WTC11 (cell line): ENCODE results near the gene MAN2B1. TPM values are rescaled to one million over a fixed set of nuclear protein-coding genes. Genes with fewer than 3 reads are reported as not detected.

Experiments
- ATF1 ChIP-seq: sonication (generic); formaldehyde crosslinking; IDR thresholded peaks from 2 replicates; pipeline ENCODE4 v1.8.1; 2023; ENCODE audit warnings: mild to moderate bottlenecking, moderate library complexity, missing genetic modification reagents
- E2F4 ChIP-seq: sonication (generic); formaldehyde crosslinking; IDR thresholded peaks from 2 replicates; pipeline ENCODE4 v1.8.1; 2022; ENCODE audit warnings: low read depth, mild to moderate bottlenecking, moderate library complexity, missing genetic modification reagents, borderline replicate concordance
- EMX1 ChIP-seq: fragments of 250-450 bp; sonication (Bioruptor Pico); IDR thresholded peaks from 2 replicates; pipeline ENCODE4 v1.8.0; 2021; ENCODE audit warnings: mild to moderate bottlenecking
- FOXJ3 ChIP-seq: sonication (generic); formaldehyde crosslinking; IDR thresholded peaks from 2 replicates; pipeline ENCODE4 v1.9.0; 2021; ENCODE audit warnings: missing genetic modification reagents, mild to moderate bottlenecking, borderline replicate concordance
- FOXP4 ChIP-seq: sonication (generic); formaldehyde crosslinking; IDR thresholded peaks from 2 replicates; pipeline ENCODE4 v1.8.0; 2022; ENCODE audit warnings: mild to moderate bottlenecking, missing genetic modification reagents
- HMGA2 ChIP-seq: fragments of 250-450 bp; sonication (Bioruptor Pico); IDR thresholded peaks from 2 replicates; pipeline ENCODE4 v1.4.0; 2021; ENCODE audit warnings: mild to moderate bottlenecking, moderate library complexity
- IRF2 ChIP-seq: sonication (generic); formaldehyde crosslinking; IDR thresholded peaks from 2 replicates; pipeline ENCODE4 v1.8.0; 2022; ENCODE audit warnings: low read depth, missing genetic modification reagents, borderline replicate concordance
- JAZF1 ChIP-seq: fragments of 250-450 bp; sonication (Bioruptor Pico); IDR thresholded peaks from 2 replicates; pipeline ENCODE4 v1.9.0; 2021; ENCODE audit warnings: moderate library complexity, mild to moderate bottlenecking, inconsistent platforms
- JUN ChIP-seq: sonication (generic); formaldehyde crosslinking; IDR thresholded peaks from 2 replicates; pipeline ENCODE4 v1.8.0; 2023; ENCODE audit warnings: mild to moderate bottlenecking, missing genetic modification reagents
- MYBL2 ChIP-seq: sonication (generic); formaldehyde crosslinking; IDR thresholded peaks from 2 replicates; pipeline ENCODE4 v1.8.1; 2023; ENCODE audit warnings: mild to moderate bottlenecking, moderate library complexity, missing genetic modification reagents
- NFE2L1 ChIP-seq: sonication (generic); formaldehyde crosslinking; IDR thresholded peaks from 2 replicates; pipeline ENCODE4 v1.8.1; 2023; ENCODE audit warnings: missing genetic modification reagents
- NFYB ChIP-seq: sonication (generic); formaldehyde crosslinking; conservative IDR thresholded peaks from 2 replicates; pipeline ENCODE4 v1.8.0; 2022; ENCODE audit warnings: low read depth, missing genetic modification reagents
- NR1H2 ChIP-seq: sonication (generic); formaldehyde crosslinking; IDR thresholded peaks from 2 replicates; pipeline ENCODE4 v1.9.0; 2021; ENCODE audit warnings: mild to moderate bottlenecking, moderate library complexity, missing genetic modification reagents
- NR2C2 ChIP-seq: sonication (generic); formaldehyde crosslinking; IDR thresholded peaks from 2 replicates; pipeline ENCODE4 v1.8.0; 2022; ENCODE audit warnings: mild to moderate bottlenecking, missing genetic modification reagents
- NR3C1 ChIP-seq: sonication (generic); formaldehyde crosslinking; conservative IDR thresholded peaks from 2 replicates; pipeline ENCODE4 v1.8.1; 2023; ENCODE audit warnings: low read depth, mild to moderate bottlenecking, missing genetic modification reagents
- SOX15 ChIP-seq: fragments of 250-450 bp; sonication (Bioruptor Pico); IDR thresholded peaks from 2 replicates; pipeline ENCODE4 v1.9.0; 2021; ENCODE audit warnings: mild to moderate bottlenecking
- TCF7 ChIP-seq: sonication (generic); formaldehyde crosslinking; IDR thresholded peaks from 2 replicates; pipeline ENCODE4 v1.8.0; 2022; ENCODE audit warnings: mild to moderate bottlenecking, low read depth, missing genetic modification reagents, moderate library complexity
- ZMAT4 ChIP-seq: fragments of 250-450 bp; sonication (Bioruptor Pico); IDR thresholded peaks from 2 replicates; pipeline ENCODE4 v1.9.0; 2021; ENCODE audit warnings: mild to moderate bottlenecking
- ZNF138 ChIP-seq: sonication (generic); formaldehyde crosslinking; conservative IDR thresholded peaks from 2 replicates; pipeline ENCODE4 v1.8.1; 2022; ENCODE audit warnings: mild to moderate bottlenecking, moderate library complexity, missing genetic modification reagents
- ZNF232 ChIP-seq: sonication (generic); formaldehyde crosslinking; IDR thresholded peaks from 2 replicates; pipeline ENCODE4 v1.8.0; 2022; ENCODE audit warnings: mild to moderate bottlenecking, missing genetic modification reagents
- ZNF396 ChIP-seq: fragments of 250-450 bp; sonication (Bioruptor Pico); IDR thresholded peaks from 2 replicates; pipeline ENCODE4 v1.8.0; 2021; ENCODE audit warnings: mild to moderate bottlenecking, moderate library complexity, borderline replicate concordance
- ZNF425 ChIP-seq: fragments of 250-450 bp; sonication (Bioruptor Pico); conservative IDR thresholded peaks from 2 replicates; pipeline ENCODE4 v1.9.0; 2021; ENCODE audit warnings: mild to moderate bottlenecking
- total RNA-seq: library from RNA; stranded (reverse); gene quantifications from 3 replicates; pipeline ENCODE4 v1.2.3, GENCODE V29; 2021
- TF ChIP-seq, protein P1 (sequence below): sonication (generic); formaldehyde crosslinking; IDR thresholded peaks from 2 replicates; pipeline ENCODE4 v1.8.0; 2023; ENCODE audit warnings: missing genetic modification reagents
- TF ChIP-seq, protein P2 (sequence below): fragments of 200-600 bp; IDR thresholded peaks from 2 replicates; pipeline ENCODE4 v1.8.0; 2022; ENCODE audit warnings: antibody characterized with exemption
- TF ChIP-seq, protein P3 (sequence below): sonication (generic); formaldehyde crosslinking; IDR thresholded peaks from 2 replicates; pipeline ENCODE4 v1.8.0; 2022; ENCODE audit warnings: mild to moderate bottlenecking, missing genetic modification reagents
- TF ChIP-seq, protein P4 (sequence below): sonication (generic); formaldehyde crosslinking; IDR thresholded peaks from 2 replicates; pipeline ENCODE4 v1.8.0; 2022; ENCODE audit warnings: missing genetic modification reagents

The MAN2B1 gene
- total RNA-seq, 1 experiment from 2014 or later, result 73.4 TPM

- TF ChIP-seq, protein P1, sequence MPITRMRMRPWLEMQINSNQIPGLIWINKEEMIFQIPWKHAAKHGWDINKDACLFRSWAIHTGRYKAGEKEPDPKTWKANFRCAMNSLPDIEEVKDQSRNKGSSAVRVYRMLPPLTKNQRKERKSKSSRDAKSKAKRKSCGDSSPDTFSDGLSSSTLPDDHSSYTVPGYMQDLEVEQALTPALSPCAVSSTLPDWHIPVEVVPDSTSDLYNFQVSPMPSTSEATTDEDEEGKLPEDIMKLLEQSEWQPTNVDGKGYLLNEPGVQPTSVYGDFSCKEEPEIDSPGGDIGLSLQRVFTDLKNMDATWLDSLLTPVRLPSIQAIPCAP (CRISPR knock-in tag), result 0 out of 2 replicates have a peak, but pooled peaks have one; percentile 29
- TF ChIP-seq ZNF425 (CRISPR knock-in tag), result no peak
- no peak for TF ChIP-seq ZNF138
- no peak for TF ChIP-seq ZMAT4 (CRISPR knock-in tag)
- TF ChIP-seq E2F4 (CRISPR knock-in tag), result no peak
- TF ChIP-seq ATF1, result peak; percentile 45; the same call in 1 of the 2 replicates
- TF ChIP-seq IRF2, result no peak
- TF ChIP-seq FOXJ3 (CRISPR knock-in tag), result no peak
- peak; percentile 61; the same call in 1 of the 2 replicates for TF ChIP-seq ZNF232 (CRISPR knock-in tag)
- TF ChIP-seq JUN (CRISPR knock-in tag), result no peak
- TF ChIP-seq, protein P2, sequence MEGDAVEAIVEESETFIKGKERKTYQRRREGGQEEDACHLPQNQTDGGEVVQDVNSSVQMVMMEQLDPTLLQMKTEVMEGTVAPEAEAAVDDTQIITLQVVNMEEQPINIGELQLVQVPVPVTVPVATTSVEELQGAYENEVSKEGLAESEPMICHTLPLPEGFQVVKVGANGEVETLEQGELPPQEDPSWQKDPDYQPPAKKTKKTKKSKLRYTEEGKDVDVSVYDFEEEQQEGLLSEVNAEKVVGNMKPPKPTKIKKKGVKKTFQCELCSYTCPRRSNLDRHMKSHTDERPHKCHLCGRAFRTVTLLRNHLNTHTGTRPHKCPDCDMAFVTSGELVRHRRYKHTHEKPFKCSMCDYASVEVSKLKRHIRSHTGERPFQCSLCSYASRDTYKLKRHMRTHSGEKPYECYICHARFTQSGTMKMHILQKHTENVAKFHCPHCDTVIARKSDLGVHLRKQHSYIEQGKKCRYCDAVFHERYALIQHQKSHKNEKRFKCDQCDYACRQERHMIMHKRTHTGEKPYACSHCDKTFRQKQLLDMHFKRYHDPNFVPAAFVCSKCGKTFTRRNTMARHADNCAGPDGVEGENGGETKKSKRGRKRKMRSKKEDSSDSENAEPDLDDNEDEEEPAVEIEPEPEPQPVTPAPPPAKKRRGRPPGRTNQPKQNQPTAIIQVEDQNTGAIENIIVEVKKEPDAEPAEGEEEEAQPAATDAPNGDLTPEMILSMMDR, result no peak
- TF ChIP-seq MYBL2 (CRISPR knock-in tag), result 0 out of 2 replicates have a peak, but pooled peaks have one; percentile 48
- TF ChIP-seq NFE2L1, result 0 out of 2 replicates have a peak, but pooled peaks have one; percentile 9
- no peak for TF ChIP-seq SOX15 (CRISPR knock-in tag)
- peak; percentile 71 for TF ChIP-seq NFYB (CRISPR knock-in tag)
- peak; percentile 78 for TF ChIP-seq FOXP4
- TF ChIP-seq, protein P3, sequence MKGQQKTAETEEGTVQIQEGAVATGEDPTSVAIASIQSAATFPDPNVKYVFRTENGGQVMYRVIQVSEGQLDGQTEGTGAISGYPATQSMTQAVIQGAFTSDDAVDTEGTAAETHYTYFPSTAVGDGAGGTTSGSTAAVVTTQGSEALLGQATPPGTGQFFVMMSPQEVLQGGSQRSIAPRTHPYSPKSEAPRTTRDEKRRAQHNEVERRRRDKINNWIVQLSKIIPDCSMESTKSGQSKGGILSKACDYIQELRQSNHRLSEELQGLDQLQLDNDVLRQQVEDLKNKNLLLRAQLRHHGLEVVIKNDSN (CRISPR knock-in tag), result no peak
- TF ChIP-seq NR1H2 (CRISPR knock-in tag), result no peak
- TF ChIP-seq JAZF1, result no peak
- no peak for TF ChIP-seq NR2C2 (CRISPR knock-in tag)
- TF ChIP-seq EMX1, result 0 out of 2 replicates have a peak, but pooled peaks have one; percentile 30
- no peak for TF ChIP-seq ZNF396 (CRISPR knock-in tag)
- no peak for TF ChIP-seq HMGA2 (CRISPR knock-in tag)
- no peak for TF ChIP-seq TCF7
- TF ChIP-seq NR3C1 (CRISPR knock-in tag), result no peak
- TF ChIP-seq, protein P4, sequence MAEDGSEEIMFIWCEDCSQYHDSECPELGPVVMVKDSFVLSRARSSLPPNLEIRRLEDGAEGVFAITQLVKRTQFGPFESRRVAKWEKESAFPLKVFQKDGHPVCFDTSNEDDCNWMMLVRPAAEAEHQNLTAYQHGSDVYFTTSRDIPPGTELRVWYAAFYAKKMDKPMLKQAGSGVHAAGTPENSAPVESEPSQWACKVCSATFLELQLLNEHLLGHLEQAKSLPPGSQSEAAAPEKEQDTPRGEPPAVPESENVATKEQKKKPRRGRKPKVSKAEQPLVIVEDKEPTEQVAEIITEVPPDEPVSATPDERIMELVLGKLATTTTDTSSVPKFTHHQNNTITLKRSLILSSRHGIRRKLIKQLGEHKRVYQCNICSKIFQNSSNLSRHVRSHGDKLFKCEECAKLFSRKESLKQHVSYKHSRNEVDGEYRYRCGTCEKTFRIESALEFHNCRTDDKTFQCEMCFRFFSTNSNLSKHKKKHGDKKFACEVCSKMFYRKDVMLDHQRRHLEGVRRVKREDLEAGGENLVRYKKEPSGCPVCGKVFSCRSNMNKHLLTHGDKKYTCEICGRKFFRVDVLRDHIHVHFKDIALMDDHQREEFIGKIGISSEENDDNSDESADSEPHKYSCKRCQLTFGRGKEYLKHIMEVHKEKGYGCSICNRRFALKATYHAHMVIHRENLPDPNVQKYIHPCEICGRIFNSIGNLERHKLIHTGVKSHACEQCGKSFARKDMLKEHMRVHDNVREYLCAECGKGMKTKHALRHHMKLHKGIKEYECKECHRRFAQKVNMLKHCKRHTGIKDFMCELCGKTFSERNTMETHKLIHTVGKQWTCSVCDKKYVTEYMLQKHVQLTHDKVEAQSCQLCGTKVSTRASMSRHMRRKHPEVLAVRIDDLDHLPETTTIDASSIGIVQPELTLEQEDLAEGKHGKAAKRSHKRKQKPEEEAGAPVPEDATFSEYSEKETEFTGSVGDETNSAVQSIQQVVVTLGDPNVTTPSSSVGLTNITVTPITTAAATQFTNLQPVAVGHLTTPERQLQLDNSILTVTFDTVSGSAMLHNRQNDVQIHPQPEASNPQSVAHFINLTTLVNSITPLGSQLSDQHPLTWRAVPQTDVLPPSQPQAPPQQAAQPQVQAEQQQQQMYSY, result no peak
Observed at GRCh38 chr19:12610540-12611360, 55.8 kb downstream of the MAN2B1 start, which contains the start of the genes ZNF490 and ZNF791 (continued).
